Jurkat, Clone E6-1 (cell line): ENCODE results near the gene GRIK2.

Source experiments
- DNase-seq: peaks from one replicate; pipeline ENCODE4 v3.0.0-alpha.2; 2011; ENCODE audit warnings: low read depth, low spot score
- H3K4me3 ChIP-seq: 2 replicates; pipeline ENCODE4 v1.5.1; 2011; ENCODE audit warnings: mild to moderate bottlenecking, low read length, control low read depth, moderate library complexity

GRIK2 gene

GRCh38 chr6:101443315-101443714 lies 49.8 kb downstream of the GRIK2 start:
- no peak for DNase-seq
- H3K4me3 ChIP-seq = no peak overlapping the region

- no peak for DNase-seq
Measured at GRCh38 chr6:101444717-101445116, 51.2 kb downstream of the GRIK2 start.

GRCh38 chr6:101445527-101445926 lies 52.0 kb downstream of the GRIK2 start:
- no peak overlapping the region for H3K4me3 ChIP-seq
- DNase-seq = no peak

More at GRCh38 chr6:101444717-101445116, 51.2 kb downstream of the GRIK2 start:
- no peak overlapping the region for H3K4me3 ChIP-seq

- no peak for DNase-seq
- no peak overlapping the region for H3K4me3 ChIP-seq
Measured at GRCh38 chr6:101450901-101451300, 57.4 kb downstream of the GRIK2 start.

GRCh38 chr6:101451981-101452380 lies 58.5 kb downstream of the GRIK2 start:
- no peak for DNase-seq
- H3K4me3 ChIP-seq = no peak overlapping the region

- no peak for DNase-seq
- no peak overlapping the region for H3K4me3 ChIP-seq
Measured at GRCh38 chr6:101453221-101453620, 59.7 kb downstream of the GRIK2 start.

- DNase-seq = no peak
- H3K4me3 ChIP-seq = no peak overlapping the region
Measured at GRCh38 chr6:101454106-101454676, 60.7 kb downstream of the GRIK2 start.

- no peak for DNase-seq
- H3K4me3 ChIP-seq = no peak overlapping the region
Measured at GRCh38 chr6:101458336-101458735, 64.8 kb downstream of the GRIK2 start.

GRCh38 chr6:101458826-101459225 lies 65.3 kb downstream of the GRIK2 start:
- no peak for DNase-seq
- H3K4me3 ChIP-seq = no peak overlapping the region

GRCh38 chr6:101462576-101462975 lies 69.1 kb downstream of the GRIK2 start:
- H3K4me3 ChIP-seq = no peak overlapping the region
- no peak for DNase-seq

GRCh38 chr6:101465863-101466262 lies 72.4 kb downstream of the GRIK2 start:
- H3K4me3 ChIP-seq = no peak overlapping the region
- DNase-seq = no peak

GRCh38 chr6:101477436-101477835 lies 83.9 kb downstream of the GRIK2 start:
- no peak overlapping the region for H3K4me3 ChIP-seq
- DNase-seq = no peak

GRCh38 chr6:101478891-101479290 lies 85.4 kb downstream of the GRIK2 start:
- no peak for DNase-seq
- no peak overlapping the region for H3K4me3 ChIP-seq

GRCh38 chr6:101482606-101483005 lies 89.1 kb downstream of the GRIK2 start:
- no peak for DNase-seq
- H3K4me3 ChIP-seq = no peak overlapping the region

- no peak overlapping the region for H3K4me3 ChIP-seq
- no peak for DNase-seq
Measured at GRCh38 chr6:101484781-101485180, 91.3 kb downstream of the GRIK2 start.

- H3K4me3 ChIP-seq = no peak overlapping the region
Measured at GRCh38 chr6:101486124-101486523, 92.6 kb downstream of the GRIK2 start.

GRCh38 chr6:101486726-101487125 lies 93.2 kb downstream of the GRIK2 start:
- DNase-seq = no peak
- no peak overlapping the region for H3K4me3 ChIP-seq

More at GRCh38 chr6:101486124-101486523, 92.6 kb downstream of the GRIK2 start:
- DNase-seq = no peak

GRCh38 chr6:101489456-101489855 lies 95.9 kb downstream of the GRIK2 start:
- DNase-seq = no peak
- H3K4me3 ChIP-seq = no peak overlapping the region

GRCh38 chr6:101490857-101491256 lies 97.3 kb downstream of the GRIK2 start:
- no peak overlapping the region for H3K4me3 ChIP-seq
- no peak for DNase-seq

- DNase-seq = no peak
- H3K4me3 ChIP-seq = no peak overlapping the region
Measured at GRCh38 chr6:101502818-101503217, 109.3 kb downstream of the GRIK2 start.

GRCh38 chr6:101509536-101509935 lies 116.0 kb downstream of the GRIK2 start:
- H3K4me3 ChIP-seq = no peak overlapping the region
- DNase-seq = no peak

GRCh38 chr6:101513181-101513580 lies 119.7 kb downstream of the GRIK2 start:
- DNase-seq = no peak
- H3K4me3 ChIP-seq = no peak overlapping the region
